ENCODE data around the gene DNAI1. TPM values are rescaled to one million over a fixed set of nuclear protein-coding genes. Genes with fewer than 3 reads are reported as not detected.

The DNAI1 gene
- total and polyA plus RNA-seq, 10 of the 15 experiments (the other 5 are each of a cell fraction or from before 2014, with no cell fraction given) = not detected

- TF ChIP-seq TCF12 (IDR thresholded peaks at IDR 0.05; ENCODE audit: low read depth, low read length) = no peak
- no peak for TF ChIP-seq SKIL (IDR thresholded peaks at IDR 0.05; ENCODE audit: low read depth, poor library complexity, severe bottlenecking)
- no peak for TF ChIP-seq REST (IDR thresholded peaks at IDR 0.05; ENCODE audit: low read depth, low read length)
- no peak for TF ChIP-seq HDGF (IDR thresholded peaks at IDR 0.05)
- no peaks in the 10 kb centered on the region for H4K20me1 ChIP-seq (ENCODE audit: control insufficient read depth, insufficient read depth)
- no peaks in the 10 kb centered on the region for H3K79me2 ChIP-seq (ENCODE audit: control insufficient read depth, insufficient read depth, low read length)
- H3K4me2 ChIP-seq (ENCODE audit: control insufficient read depth, insufficient read depth) = no peak overlapping the region
- no peaks in the 10 kb centered on the region for H3K4me1 ChIP-seq (ENCODE audit: control insufficient read depth, insufficient read depth, low read length)
- no peak overlapping the region for H3K27ac ChIP-seq (ENCODE audit: control insufficient read depth, insufficient read depth)
- peaks cover 4% of the 10 kb centered on the region in 2 experiments; a peak in 2 of 4 replicates for H3K27me3 ChIP-seq (replicated peaks in 1 of 2; ENCODE audit: control insufficient read depth in 2 of 2, insufficient read depth in 2 of 2, low read length in 1 of 2)
- H3K9ac ChIP-seq (ENCODE audit: control insufficient read depth, insufficient read depth, low read length) = no peak overlapping the region
- H3K9me3 ChIP-seq (replicated peaks; ENCODE audit: control insufficient read depth, insufficient read depth, low read length) = no peaks in the 10 kb centered on the region; the same call in 2 of the 3 replicates
- POLR2A ChIA-PET = no interaction called here
- DNase-seq (ENCODE audit: low read depth, low spot score) (no peak), FAIRE-seq (no peak), ATAC-seq (no peak)
- no peak overlapping the region for H2AFZ ChIP-seq (ENCODE audit: control insufficient read depth, low read depth, low read length)
- RAD21 ChIA-PET (ENCODE audit: unreplicated experiment) = no interaction called here
- no TSS peak for BruUV-seq (replicated peaks)
- in situ Hi-C loops (cut with MboI) (no loop called here), intact Hi-C loops (cut with micrococcal nuclease; ENCODE audit: unreplicated experiment) (no loop called here)
- no peaks in the 10 kb centered on the region for H3K36me3 ChIP-seq (ENCODE audit: control insufficient read depth in 2 of 2, insufficient read depth in 2 of 2, low read length in 1 of 2)
- SMC1A ChIA-PET (ENCODE audit: uncharacterized antibody, unreplicated experiment) = no interaction called here
- CTCF ChIA-PET = no interaction called here
- WGBS (ENCODE audit: insufficient coverage, insufficient replicate concordance, low lambda C conversion rate, missing lambda C conversion rate) = 25% methylated on average over 6 of the region's 6 CpGs
- no peak overlapping the region for H3K4me3 ChIP-seq
Measured at GRCh38 chr9:34485822-34486221, 27.2 kb downstream of the DNAI1 start.

Measured in GM12878 (cell line).